ENCODE results near the gene CLCF1.

DNA sequence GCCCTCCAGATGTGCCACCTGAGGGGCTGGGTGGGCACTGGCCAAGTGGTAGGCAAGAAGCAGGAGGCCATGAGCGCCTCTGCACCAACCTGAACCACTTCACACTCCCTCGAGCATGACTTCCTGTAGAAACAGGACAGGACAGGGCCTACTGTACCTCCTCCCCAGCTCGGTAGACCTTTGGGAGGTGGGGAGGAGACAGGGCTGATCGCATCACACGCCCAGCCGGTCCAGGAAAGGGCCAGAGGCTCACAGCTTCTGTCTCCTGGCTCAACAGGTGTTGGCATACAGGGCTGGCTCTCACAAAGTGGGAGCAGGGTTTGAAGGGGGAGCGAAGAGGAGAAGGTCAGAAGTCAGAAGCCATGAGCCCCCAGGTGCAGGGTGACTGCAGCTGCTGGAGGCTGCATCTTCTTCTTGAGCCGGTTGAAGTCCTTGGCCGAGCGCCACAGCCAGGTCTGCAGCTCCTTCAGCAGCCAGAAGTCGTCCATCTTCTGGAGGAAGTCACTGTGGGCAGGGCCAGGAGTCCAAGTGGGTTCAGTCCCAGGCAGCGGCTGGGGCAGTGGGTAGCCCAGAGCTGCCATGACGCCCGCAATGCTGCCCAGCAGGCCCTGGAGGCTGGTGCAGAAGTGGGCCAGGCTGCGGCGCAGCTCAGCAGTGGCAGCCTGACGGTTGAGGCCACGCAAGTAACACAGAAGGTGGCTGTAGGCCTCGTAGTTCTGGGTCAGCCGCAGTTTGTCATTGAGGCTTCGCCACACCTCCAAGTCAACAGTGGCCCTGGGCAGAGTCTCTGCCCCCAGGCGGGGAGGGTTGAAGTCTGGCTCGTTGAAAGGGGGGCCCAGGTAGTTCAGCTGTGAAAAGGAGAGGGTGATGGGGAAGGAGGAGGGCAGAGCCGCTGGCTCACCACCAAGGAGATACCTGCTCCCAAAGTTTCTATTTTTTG lies 8.3 kb downstream of the CLCF1 start:
- no peak for TF ChIP-seq EZH2phosphoT487 (IDR thresholded peaks at IDR 0.05; ENCODE audit: borderline replicate concordance, low read length)
- TF ChIP-seq, protein P1, sequence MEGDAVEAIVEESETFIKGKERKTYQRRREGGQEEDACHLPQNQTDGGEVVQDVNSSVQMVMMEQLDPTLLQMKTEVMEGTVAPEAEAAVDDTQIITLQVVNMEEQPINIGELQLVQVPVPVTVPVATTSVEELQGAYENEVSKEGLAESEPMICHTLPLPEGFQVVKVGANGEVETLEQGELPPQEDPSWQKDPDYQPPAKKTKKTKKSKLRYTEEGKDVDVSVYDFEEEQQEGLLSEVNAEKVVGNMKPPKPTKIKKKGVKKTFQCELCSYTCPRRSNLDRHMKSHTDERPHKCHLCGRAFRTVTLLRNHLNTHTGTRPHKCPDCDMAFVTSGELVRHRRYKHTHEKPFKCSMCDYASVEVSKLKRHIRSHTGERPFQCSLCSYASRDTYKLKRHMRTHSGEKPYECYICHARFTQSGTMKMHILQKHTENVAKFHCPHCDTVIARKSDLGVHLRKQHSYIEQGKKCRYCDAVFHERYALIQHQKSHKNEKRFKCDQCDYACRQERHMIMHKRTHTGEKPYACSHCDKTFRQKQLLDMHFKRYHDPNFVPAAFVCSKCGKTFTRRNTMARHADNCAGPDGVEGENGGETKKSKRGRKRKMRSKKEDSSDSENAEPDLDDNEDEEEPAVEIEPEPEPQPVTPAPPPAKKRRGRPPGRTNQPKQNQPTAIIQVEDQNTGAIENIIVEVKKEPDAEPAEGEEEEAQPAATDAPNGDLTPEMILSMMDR (IDR thresholded peaks at IDR 0.05; ENCODE audit: low read depth, low read length, poor library complexity, severe bottlenecking), result no peak
